H9 (cell line): Measurements from ENCODE around the gene TBC1D19. TPM values are rescaled to one million over a fixed set of nuclear protein-coding genes. Genes with fewer than 3 reads are reported as not detected.

ENCODE experiments used
- DNase-seq: peaks from one replicate; pipeline ENCODE4 v3.0.0-alpha.2; 2017
- H2AFZ ChIP-seq: one replicate; pipeline ENCODE4 v1.6.1; 2013; ENCODE audit warnings: mild to moderate bottlenecking, low read length, control low read depth, moderate library complexity
- H2AK5ac ChIP-seq: 2 replicates; pipeline ENCODE4 v1.6.1; 2013; ENCODE audit warnings: low read length, control low read depth, mixed read lengths; ENCODE audit not compliant: insufficient read length
- H2BK120ac ChIP-seq: one replicate; pipeline ENCODE4 v1.6.1; 2013; ENCODE audit warnings: low read depth, mild to moderate bottlenecking, low read length, control low read depth, inconsistent platforms; ENCODE audit not compliant: poor library complexity, severe bottlenecking
- H2BK12ac ChIP-seq: 2 replicates; pipeline ENCODE4 v1.6.1; 2013; ENCODE audit warnings: low read length, control low read depth, mixed read lengths, low read depth; ENCODE audit not compliant: insufficient read length
- H2BK15ac ChIP-seq: 2 replicates; pipeline ENCODE4 v1.6.1; 2013; ENCODE audit warnings: low read depth, low read length, control low read depth
- H2BK20ac ChIP-seq: one replicate; pipeline ENCODE4 v1.6.1; 2013; ENCODE audit warnings: low read depth, mild to moderate bottlenecking, low read length, control low read depth, inconsistent platforms; ENCODE audit not compliant: poor library complexity, severe bottlenecking
- H2BK5ac ChIP-seq: 2 replicates; pipeline ENCODE4 v1.6.1; 2013; ENCODE audit warnings: low read length, control low read depth, mixed read lengths; ENCODE audit not compliant: insufficient read length
- H3K14ac ChIP-seq: 2 replicates; pipeline ENCODE4 v1.6.1; 2013; ENCODE audit warnings: low read length, control low read depth; ENCODE audit not compliant: insufficient read depth
- H3K18ac ChIP-seq: 2 replicates; pipeline ENCODE4 v1.6.1; 2013; ENCODE audit warnings: low read depth, mild to moderate bottlenecking, mixed read lengths, low read length, control low read depth; ENCODE audit not compliant: insufficient read length
- H3K23ac ChIP-seq: 2 replicates; pipeline ENCODE4 v1.6.1; 2013; ENCODE audit warnings: low read length, control low read depth, mixed read lengths, low read depth; ENCODE audit not compliant: insufficient read length
- H3K23me2 ChIP-seq: 2 replicates; pipeline ENCODE4 v1.6.1; 2013; ENCODE audit warnings: low read depth, mild to moderate bottlenecking, mixed read lengths, low read length, control low read depth; ENCODE audit not compliant: insufficient read length, poor library complexity, severe bottlenecking
- H3K27ac ChIP-seq: 2 replicates; pipeline ENCODE4 v1.5.1; 2013; ENCODE audit warnings: low read length, control low read depth, mixed read lengths, low read depth; ENCODE audit not compliant: insufficient read length
- H3K27me3 ChIP-seq: 2 replicates; pipeline ENCODE4 v1.6.1; 2013; ENCODE audit warnings: low read length, control low read depth, inconsistent platforms; ENCODE audit not compliant: insufficient read depth
- H3K4ac ChIP-seq: 2 replicates; pipeline ENCODE4 v1.6.1; 2013; ENCODE audit warnings: low read depth, mild to moderate bottlenecking, control low read depth, inconsistent platforms, low read length, moderate library complexity
- H3K4me1 ChIP-seq: 2 replicates; pipeline ENCODE4 v1.6.1; 2013; ENCODE audit warnings: low read length, control low read depth, inconsistent platforms; ENCODE audit not compliant: insufficient read depth
- H3K4me2 ChIP-seq: 2 replicates; pipeline ENCODE4 v1.6.1; 2013; ENCODE audit warnings: low read length, control low read depth, mixed read lengths; ENCODE audit not compliant: insufficient read length, insufficient read depth
- H3K56ac ChIP-seq: 2 replicates; pipeline ENCODE4 v1.6.1; 2013; ENCODE audit warnings: low read depth, mild to moderate bottlenecking, mixed read lengths, low read length, control low read depth; ENCODE audit not compliant: insufficient read length
- H3K79me1 ChIP-seq: 2 replicates; pipeline ENCODE4 v1.6.1; 2013; ENCODE audit warnings: low read depth, mild to moderate bottlenecking, moderate library complexity, low read length, control low read depth, inconsistent platforms; ENCODE audit not compliant: insufficient read depth, poor library complexity, severe bottlenecking
- H3K79me2 ChIP-seq: 2 replicates; pipeline ENCODE4 v1.6.1; 2013; ENCODE audit warnings: low read length, control low read depth, inconsistent platforms; ENCODE audit not compliant: insufficient read depth
- H3K9ac ChIP-seq: 2 replicates; pipeline ENCODE4 v1.6.1; 2013; ENCODE audit warnings: low read length, control low read depth, mixed read lengths; ENCODE audit not compliant: insufficient read length; ENCODE audit errors: extremely low read depth
- H3K9me3 ChIP-seq: one replicate; pipeline ENCODE4 v1.6.1; 2013; ENCODE audit warnings: low read depth, low read length, inconsistent platforms; ENCODE audit not compliant: control insufficient read depth
- H3T11ph ChIP-seq: one replicate; pipeline ENCODE4 v1.6.1; 2013; ENCODE audit warnings: mild to moderate bottlenecking, low read length, control low read depth, inconsistent platforms
- H4K20me1 ChIP-seq: one replicate; pipeline ENCODE4 v1.6.1; 2013; ENCODE audit not compliant: control insufficient read depth, insufficient read length, insufficient read depth
- H4K5ac ChIP-seq: 2 replicates; pipeline ENCODE4 v1.6.1; 2013; ENCODE audit warnings: low read depth, mild to moderate bottlenecking, mixed read lengths, low read length, control low read depth; ENCODE audit not compliant: insufficient read length
- H4K8ac ChIP-seq: replicated peaks from 2 replicates; pipeline ENCODE4 v1.6.1; 2013; ENCODE audit warnings: low read length, control low read depth, mixed read lengths, low read depth; ENCODE audit not compliant: insufficient read length
- H4K91ac ChIP-seq: 2 replicates; pipeline ENCODE4 v1.6.1; 2013; ENCODE audit warnings: low read depth, mild to moderate bottlenecking, moderate library complexity, mixed read lengths, low read length, control low read depth; ENCODE audit not compliant: insufficient read length
- H3K27ac Mint-ChIP-seq, 3 experiments: 2 replicates in 2 of 3; 3 replicates in 1 of 3; pipeline ENCODE4 v1.8.0; 2020 to 2021; ENCODE audit warnings: mixed read lengths in 3 of 3, mild to moderate bottlenecking in 1 of 3, moderate library complexity in 1 of 3
- H3K27me3 Mint-ChIP-seq: 2 replicates; pipeline ENCODE4 v1.8.0; 2021; ENCODE audit warnings: low read depth, mild to moderate bottlenecking, moderate library complexity, mixed read lengths
- H3K36me3 Mint-ChIP-seq, 3 experiments: 2 replicates in 2 of 3; 3 replicates in 1 of 3; pipeline ENCODE4 v1.8.0; 2020 to 2021; ENCODE audit warnings: low read depth in 3 of 3, mixed read lengths in 3 of 3; ENCODE audit not compliant: insufficient read depth in 1 of 3
- H3K4me1 Mint-ChIP-seq, 2 experiments: 2 replicates each; pipeline ENCODE4 v1.8.0; 2020; ENCODE audit warnings: mixed read lengths in 2 of 2
- H3K4me3 Mint-ChIP-seq, 2 experiments: 2 replicates in 1 of 2; 3 replicates in 1 of 2; pipeline ENCODE4 v1.8.0; 2020 to 2021; ENCODE audit warnings: mild to moderate bottlenecking in 2 of 2, mixed read lengths in 2 of 2, moderate library complexity in 1 of 2
- H3K9me3 Mint-ChIP-seq, 2 experiments: 2 replicates in 1 of 2; 3 replicates in 1 of 2; pipeline ENCODE4 v1.8.0; 2020; ENCODE audit warnings: mild to moderate bottlenecking in 2 of 2, mixed read lengths in 2 of 2, moderate library complexity in 1 of 2
- CTCF ChIP-seq: fragments of 200-600 bp; sonication (generic); conservative IDR thresholded peaks from 3 replicates; pipeline ENCODE4 v1.8.0; 2021; ENCODE audit warnings: antibody characterized with exemption, mild to moderate bottlenecking
- WGBS: extraction: QIAGEN DNeasy Blood & Tissue Kit; methylation state at CpG from one replicate; pipeline ENCODE4 v1.1.7; 2013; ENCODE audit warnings: missing lambda C conversion rate, low lambda C conversion rate, mixed read lengths; ENCODE audit not compliant: insufficient read length; ENCODE audit errors: extremely low coverage; 5-methylcytosine and 5-hydroxymethylcytosine counted together
- total RNA-seq: library from RNA; stranded (reverse); gene quantifications from 2 replicates; pipeline ENCODE4 v1.2.1, GENCODE V29; 2021

The TBC1D19 gene
- total RNA-seq, 1 experiment from 2014 or later: 3.2 TPM

DNA sequence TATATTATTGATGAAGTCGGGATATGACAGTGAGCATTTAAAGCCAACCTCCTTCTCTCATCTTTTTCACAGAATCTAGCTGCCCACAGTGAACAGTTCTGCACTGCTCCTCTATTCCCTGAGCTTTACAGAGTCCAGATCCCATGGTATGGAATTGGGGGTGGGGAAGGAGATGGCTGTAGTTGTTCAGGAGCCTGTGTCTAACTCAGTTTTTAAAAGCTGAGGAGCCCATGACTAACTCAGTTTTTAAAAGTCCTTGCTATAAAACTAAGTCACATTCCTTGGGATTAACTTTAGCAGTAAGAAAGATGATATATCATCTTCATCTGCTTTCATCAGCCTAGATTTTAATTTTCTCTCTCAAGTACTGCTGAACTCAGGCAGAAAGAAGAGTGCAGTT is 180.3 kb downstream of the TBC1D19 start:
- DNase-seq: no peak
- H3K4me2 ChIP-seq: no peak overlapping the region
- H2AK5ac ChIP-seq: no peak overlapping the region
- no peak overlapping the region for H2BK20ac ChIP-seq
- no peak overlapping the region for H4K91ac ChIP-seq
- H3K23me2 ChIP-seq: no peaks in the 10 kb centered on the region
- peaks cover 7 to 8% of the 10 kb centered on the region in 2 experiments for H3K4me1 Mint-ChIP-seq
- no peak overlapping the region for H3T11ph ChIP-seq
- H3K14ac ChIP-seq: no peak overlapping the region
- no CpG with 5 or more reads among the region's 1 CpG for WGBS
- H2BK120ac ChIP-seq: no peak overlapping the region
- no peak overlapping the region for H3K23ac ChIP-seq
- H3K79me1 ChIP-seq: no peaks in the 10 kb centered on the region
- H2BK15ac ChIP-seq: no peak overlapping the region
- TF ChIP-seq CTCF: no peak
- H3K9me3 ChIP-seq: no peaks in the 10 kb centered on the region
- no peak overlapping the region for H4K5ac ChIP-seq
- H4K20me1 ChIP-seq: no peaks in the 10 kb centered on the region
- no peak overlapping the region for H4K8ac ChIP-seq
- H2BK12ac ChIP-seq: no peak overlapping the region
- H3K4ac ChIP-seq: no peak overlapping the region
- H3K9ac ChIP-seq: no peak overlapping the region
- H3K27me3 Mint-ChIP-seq: no peaks in the 10 kb centered on the region
- H2BK5ac ChIP-seq: no peak overlapping the region
- H3K27ac ChIP-seq: no peak overlapping the region
- no peaks in the 10 kb centered on the region for H3K27me3 ChIP-seq
- no peak overlapping the region for H2AFZ ChIP-seq
- no peak overlapping the region for H3K27ac Mint-ChIP-seq
- no peaks in the 10 kb centered on the region for H3K79me2 ChIP-seq
- no peak overlapping the region for H3K18ac ChIP-seq
- H3K56ac ChIP-seq: no peak overlapping the region
- H3K4me3 Mint-ChIP-seq: no peak overlapping the region
- H3K4me1 ChIP-seq: no peaks in the 10 kb centered on the region
- no peaks in the 10 kb centered on the region for H3K9me3 Mint-ChIP-seq
- no peaks in the 10 kb centered on the region for H3K36me3 Mint-ChIP-seq
